GM23248 (cell line): ENCODE results near the gene AFF3.

Source experiments
- EZH2 ChIP-seq: fragments of 200-600 bp; sonication (generic); IDR thresholded peaks from 2 replicates; pipeline ENCODE4 v1.6.1; 2018; ENCODE audit warnings: antibody characterized with exemption, mild to moderate bottlenecking; ENCODE audit not compliant: insufficient read depth, poor library complexity, severe bottlenecking
- EZH2phosphoT487 ChIP-seq: fragments of 200-600 bp; sonication (generic); IDR thresholded peaks from 2 replicates; pipeline ENCODE4 v1.6.1; 2018; ENCODE audit warnings: antibody characterized with exemption, moderate library complexity, mild to moderate bottlenecking, low read depth; ENCODE audit not compliant: insufficient read depth

- TF ChIP-seq EZH2phosphoT487, result no peak
- no peak for TF ChIP-seq EZH2
These were observed 110.8 kb downstream of the AFF3 start for GRCh38 chr2:100031604-100032003.
